Measurements from ENCODE around the gene PRKX.

The PRKX gene

GRCh38 chrX:3603026-3603661, 110.3 kb downstream of the PRKX start:
- no peak for TF ChIP-seq CTCF (IDR thresholded peaks at IDR 0.05; ENCODE audit: low read length, missing control alignments)
- no peak for DNase-seq (ENCODE audit: low read depth)
- no peak overlapping the region for H3K4me3 ChIP-seq (replicated peaks; ENCODE audit: low read depth, low read length)

- H3K4me3 ChIP-seq (replicated peaks; ENCODE audit: low read depth, low read length), result no peak overlapping the region
- no peak for TF ChIP-seq CTCF (IDR thresholded peaks at IDR 0.05; ENCODE audit: low read length, missing control alignments)
- peak; percentile 11 for DNase-seq (ENCODE audit: low read depth)
These were observed 113.5 kb downstream of the PRKX start for GRCh38 chrX:3599802-3600430.

- no peak overlapping the region for H3K4me3 ChIP-seq (replicated peaks; ENCODE audit: low read depth, low read length)
- TF ChIP-seq CTCF (IDR thresholded peaks at IDR 0.05; ENCODE audit: low read length, missing control alignments), result no peak
- no peak for DNase-seq (ENCODE audit: low read depth)
These were observed 114.7 kb downstream of the PRKX start for GRCh38 chrX:3598709-3599108.

- no peak for TF ChIP-seq CTCF (IDR thresholded peaks at IDR 0.05; ENCODE audit: low read length, missing control alignments)
- no peak for DNase-seq (ENCODE audit: low read depth)
These were observed 115.3 kb downstream of the PRKX start for GRCh38 chrX:3598046-3598605.

GRCh38 chrX:3592184-3592583, 121.3 kb downstream of the PRKX start:
- no peak for TF ChIP-seq CTCF (IDR thresholded peaks at IDR 0.05; ENCODE audit: low read length, missing control alignments)
- H3K4me3 ChIP-seq (replicated peaks; ENCODE audit: low read depth, low read length), result no peak overlapping the region
- DNase-seq (ENCODE audit: low read depth), result no peak

More at GRCh38 chrX:3598046-3598605, 115.3 kb downstream of the PRKX start:
- H3K4me3 ChIP-seq (replicated peaks; ENCODE audit: low read depth, low read length), result no peak overlapping the region

GRCh38 chrX:3589474-3589873, 124.0 kb downstream of the PRKX start:
- no peak for DNase-seq (ENCODE audit: low read depth)
- H3K4me3 ChIP-seq (replicated peaks; ENCODE audit: low read depth, low read length), result no peak overlapping the region
- no peak for TF ChIP-seq CTCF (IDR thresholded peaks at IDR 0.05; ENCODE audit: low read length, missing control alignments)

All from fibroblast of pulmonary artery (primary cell).